Colonic mucosa (tissue), 4 donors: ENCODE data around the gene PLCG1. TPM values are rescaled to one million over a fixed set of nuclear protein-coding genes. Genes with fewer than 3 reads are reported as not detected.

ENCODE experiments used
- DNase-seq: peaks from one replicate; pipeline ENCODE4 v3.0.0-alpha.2; 2020
- H3K27ac ChIP-seq: fragments of 200-600 bp; one replicate; pipeline ENCODE4 v1.8.0; 2021
- H3K27me3 ChIP-seq: fragments of 200-600 bp; one replicate; pipeline ENCODE4 v1.8.0; 2021
- H3K36me3 ChIP-seq: fragments of 200-600 bp; one replicate; pipeline ENCODE4 v1.8.0; 2021
- H3K4me1 ChIP-seq: fragments of 200-600 bp; one replicate; pipeline ENCODE4 v1.8.0; 2021; ENCODE audit warnings: mild to moderate bottlenecking
- H3K4me3 ChIP-seq: fragments of 200-600 bp; one replicate; pipeline ENCODE4 v1.8.0; 2021
- H3K9ac ChIP-seq, 2 donors: one replicate each; pipeline ENCODE4 v1.7.0; 2013; ENCODE audit warnings: control low read depth in 2 of 2, low read depth in 2 of 2, low read length in 2 of 2
- H3K9me3 ChIP-seq: fragments of 200-600 bp; one replicate; pipeline ENCODE4 v1.8.0; 2021
- intact Hi-C: fragments of 100-400 bp; cut with DNase I; formaldehyde crosslinking; loops from one replicate; pipeline ENCODE4 v1.14.1; 2022
- total RNA-seq, 2 donors: library from RNA; stranded (reverse); fragmentation: NEBNext Ultra II Directional in 1 of 2; extraction: Animal tissue kit (Norgen Biotek cat#: 25700) in 1 of 2; gene quantifications; one replicate each; pipeline ENCODE4 v1.2.1, GENCODE V29; 2021
- TF ChIP-seq, protein P1 (sequence below): fragments of 200-600 bp; IDR thresholded peaks from one replicate; pipeline ENCODE4 v1.8.0; 2022; ENCODE audit warnings: antibody characterized with exemption, mild to moderate bottlenecking
- donor health status: healthy.
- donor health status: DM: no; HTN: no; CAD: no.
- donor health status: DM: no; HTN: no; CAD: no.

Gene PLCG1
- total RNA-seq, 2 donors from 2014 or later: 57.3 to 67.4 TPM

DNA sequence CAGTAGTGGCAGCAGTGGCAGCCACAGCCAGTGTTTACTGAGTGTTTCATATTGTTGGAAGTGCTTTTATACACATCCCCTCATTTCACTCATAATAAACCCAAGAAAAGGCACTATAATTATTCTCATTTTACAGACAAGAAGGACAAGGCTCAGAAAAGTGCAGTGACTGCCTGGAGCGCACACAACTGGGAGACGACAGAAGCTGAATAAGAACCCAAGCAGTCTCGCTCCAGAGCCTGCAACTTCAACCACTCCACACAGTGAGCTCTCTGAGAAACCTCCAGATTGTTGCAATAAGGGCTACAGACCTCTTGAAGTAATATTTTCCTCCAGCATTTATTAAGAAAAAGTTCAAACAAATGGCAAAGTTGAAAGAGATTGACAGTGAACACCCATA lies 76.9 kb downstream of the PLCG1 start:
- H3K4me3 ChIP-seq: no peak overlapping the region
- H3K36me3 ChIP-seq: no peaks in the 10 kb centered on the region
- DNase-seq: no peak
- no peaks in the 10 kb centered on the region for H3K27me3 ChIP-seq
- H3K27ac ChIP-seq: no peak overlapping the region
- H3K4me1 ChIP-seq: no peaks in the 10 kb centered on the region
- intact Hi-C loops: no loop called here
- TF ChIP-seq, protein P1, sequence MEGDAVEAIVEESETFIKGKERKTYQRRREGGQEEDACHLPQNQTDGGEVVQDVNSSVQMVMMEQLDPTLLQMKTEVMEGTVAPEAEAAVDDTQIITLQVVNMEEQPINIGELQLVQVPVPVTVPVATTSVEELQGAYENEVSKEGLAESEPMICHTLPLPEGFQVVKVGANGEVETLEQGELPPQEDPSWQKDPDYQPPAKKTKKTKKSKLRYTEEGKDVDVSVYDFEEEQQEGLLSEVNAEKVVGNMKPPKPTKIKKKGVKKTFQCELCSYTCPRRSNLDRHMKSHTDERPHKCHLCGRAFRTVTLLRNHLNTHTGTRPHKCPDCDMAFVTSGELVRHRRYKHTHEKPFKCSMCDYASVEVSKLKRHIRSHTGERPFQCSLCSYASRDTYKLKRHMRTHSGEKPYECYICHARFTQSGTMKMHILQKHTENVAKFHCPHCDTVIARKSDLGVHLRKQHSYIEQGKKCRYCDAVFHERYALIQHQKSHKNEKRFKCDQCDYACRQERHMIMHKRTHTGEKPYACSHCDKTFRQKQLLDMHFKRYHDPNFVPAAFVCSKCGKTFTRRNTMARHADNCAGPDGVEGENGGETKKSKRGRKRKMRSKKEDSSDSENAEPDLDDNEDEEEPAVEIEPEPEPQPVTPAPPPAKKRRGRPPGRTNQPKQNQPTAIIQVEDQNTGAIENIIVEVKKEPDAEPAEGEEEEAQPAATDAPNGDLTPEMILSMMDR: no peak
- H3K9ac ChIP-seq: no peak overlapping the region
- H3K9me3 ChIP-seq: no peaks in the 10 kb centered on the region

DNA sequence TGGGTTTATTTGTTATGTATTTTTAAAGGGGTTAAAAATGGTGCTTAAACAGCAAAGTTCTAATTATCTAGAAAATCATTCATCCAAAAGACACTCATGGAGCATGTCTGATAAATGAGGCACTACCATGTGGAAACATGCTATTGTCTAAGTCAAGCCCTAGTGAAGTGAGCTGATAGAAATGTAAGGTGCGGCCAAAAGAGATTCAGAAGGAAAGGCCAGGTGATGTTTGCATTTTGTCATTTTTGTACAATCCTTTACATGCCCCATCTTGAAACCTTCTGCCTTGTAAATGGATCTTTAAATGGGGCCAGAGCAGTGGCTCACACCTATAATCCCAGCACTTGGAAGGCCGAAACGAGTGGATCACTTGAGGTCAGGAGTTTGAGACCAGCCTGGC lies 77.3 kb downstream of the PLCG1 start:
- Histone ChIP-seq H3K27ac (no peak overlapping the region), H3K4me3 (no peak overlapping the region), H3K4me1 (no peaks in the 10 kb centered on the region), H3K9me3 (no peaks in the 10 kb centered on the region), H3K36me3 (no peaks in the 10 kb centered on the region), H3K27me3 (no peaks in the 10 kb centered on the region), H3K9ac (no peak overlapping the region)
- intact Hi-C loops: no loop called here
- TF ChIP-seq, protein P1: no peak
- no peak for DNase-seq

DNA sequence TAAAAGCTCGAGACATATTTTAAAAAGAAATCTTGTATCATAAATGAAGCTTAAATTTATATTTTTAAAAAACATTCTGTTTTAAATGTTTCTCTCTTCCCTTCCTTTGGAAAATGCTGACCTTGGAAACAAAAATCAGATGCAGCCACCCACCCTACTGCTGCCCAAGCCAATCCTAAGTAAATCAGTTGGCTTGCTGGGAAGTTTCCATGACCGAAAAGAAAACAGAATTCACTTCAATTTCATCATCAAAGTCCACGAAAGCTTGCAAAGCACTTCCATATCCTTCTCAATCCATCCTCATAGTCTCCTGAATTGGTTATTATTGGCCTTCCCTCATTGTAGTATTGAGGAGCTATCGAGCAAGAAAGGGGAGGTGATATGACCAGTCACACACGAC lies 80.1 kb downstream of the PLCG1 start:
- TF ChIP-seq, protein P1: no peak
- H3K9me3 ChIP-seq: no peaks in the 10 kb centered on the region
- H3K36me3 ChIP-seq: no peaks in the 10 kb centered on the region
- DNase-seq: no peak
- intact Hi-C loops: no loop called here
- H3K27me3 ChIP-seq: no peaks in the 10 kb centered on the region
- H3K4me1 ChIP-seq: no peaks in the 10 kb centered on the region
- H3K9ac ChIP-seq: no peak overlapping the region
- no peak overlapping the region for H3K4me3 ChIP-seq
- H3K27ac ChIP-seq: no peak overlapping the region

DNA sequence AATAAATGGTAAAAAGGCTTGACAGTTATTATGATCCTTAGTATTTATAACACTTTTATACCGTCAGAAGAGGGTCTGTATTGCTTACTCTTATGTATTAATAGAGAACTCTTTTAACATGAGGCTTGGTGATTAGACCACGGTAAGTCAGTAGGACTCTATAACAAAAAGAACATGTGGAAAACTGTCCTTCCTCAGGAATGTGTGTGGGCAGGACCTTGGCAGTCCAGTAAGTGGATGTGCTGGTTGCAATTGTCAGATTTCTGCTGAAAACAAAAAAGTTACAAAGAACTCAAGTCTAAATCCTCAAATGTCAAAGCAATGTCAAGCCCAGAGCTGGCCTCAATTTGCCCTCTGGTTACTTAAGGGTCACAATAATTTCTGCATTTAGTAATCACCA lies 81.1 kb downstream of the PLCG1 start:
- no peaks in the 10 kb centered on the region for H3K4me1 ChIP-seq
- H3K27me3 ChIP-seq: no peaks in the 10 kb centered on the region
- H3K36me3 ChIP-seq: no peaks in the 10 kb centered on the region
- H3K4me3 ChIP-seq: no peak overlapping the region
- intact Hi-C loops: no loop called here
- no peak overlapping the region for H3K9ac ChIP-seq
- H3K9me3 ChIP-seq: no peaks in the 10 kb centered on the region
- TF ChIP-seq, protein P1: no peak
- no peak for DNase-seq
- H3K27ac ChIP-seq: no peak overlapping the region

DNA sequence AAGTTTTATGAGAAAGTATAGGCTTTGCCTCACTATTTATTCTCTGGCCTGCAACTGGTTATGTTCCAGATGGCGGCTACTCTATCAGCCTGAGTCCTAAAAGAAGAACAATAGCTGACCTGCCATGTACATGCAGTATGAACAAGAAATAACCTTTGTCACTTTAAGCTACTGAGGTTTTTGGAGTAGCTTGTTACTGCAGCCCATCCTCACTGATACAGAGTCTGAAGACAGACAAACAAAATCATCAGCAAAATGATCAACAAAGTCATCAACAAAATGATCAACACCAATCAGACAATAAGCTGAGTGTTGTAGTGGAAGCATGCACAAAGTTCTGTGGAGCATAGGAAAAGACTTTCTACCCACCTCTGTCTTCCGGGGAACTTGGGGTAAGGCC lies 82.5 kb downstream of the PLCG1 start:
- Histone ChIP-seq H3K9me3 (no peaks in the 10 kb centered on the region), H3K9ac (no peak overlapping the region), H3K27ac (no peak overlapping the region), H3K4me1 (no peaks in the 10 kb centered on the region), H3K36me3 (no peaks in the 10 kb centered on the region), H3K4me3 (no peak overlapping the region), H3K27me3 (no peaks in the 10 kb centered on the region)
- no peak for DNase-seq
- TF ChIP-seq, protein P1: no peak
- intact Hi-C loops: no loop called here
